HUES64 (cell line): ENCODE measurements around the gene ATP1A2.
A peak's percentile ranks its signal among the peaks of the same experiment; 100 is the strongest.

Experiments
- H3K27ac ChIP-seq: 2 replicates; pipeline ENCODE4 v1.7.0; 2013; ENCODE audit warnings: low read depth, low read length, inconsistent platforms
- H3K27me3 ChIP-seq: 2 replicates; pipeline ENCODE4 v1.6.1; 2013; ENCODE audit warnings: mild to moderate bottlenecking, low read length; ENCODE audit not compliant: insufficient read depth
- H3K36me3 ChIP-seq: 2 replicates; pipeline ENCODE4 v1.6.1; 2013; ENCODE audit warnings: mild to moderate bottlenecking, low read length; ENCODE audit not compliant: insufficient read depth
- H3K4me1 ChIP-seq: 2 replicates; pipeline ENCODE4 v1.6.1; 2013; ENCODE audit warnings: mild to moderate bottlenecking, low read length, moderate library complexity; ENCODE audit not compliant: insufficient read depth
- H3K4me3 ChIP-seq: 2 replicates; pipeline ENCODE4 v1.5.1; 2013; ENCODE audit warnings: mild to moderate bottlenecking, low read length, moderate library complexity
- H3K9ac ChIP-seq: 2 replicates; pipeline ENCODE4 v1.6.1; 2013; ENCODE audit warnings: mild to moderate bottlenecking, low read depth, low read length
- H3K9me3 ChIP-seq: 2 replicates; pipeline ENCODE4 v1.6.1; 2013; ENCODE audit warnings: low read depth, low read length; ENCODE audit not compliant: insufficient read depth
- WGBS: fragments of 150-250, 120-280 bp; methylation state at CpG from one replicate; pipeline ENCODE4 v1.1.7; 2013; ENCODE audit warnings: missing lambda C conversion rate; 5-methylcytosine and 5-hydroxymethylcytosine counted together

ATP1A2 gene

GRCh38 chr1:160087118-160087662, 28.4 kb upstream of the ATP1A2 start:
- H3K9ac ChIP-seq: no peak overlapping the region
- WGBS: 92% methylated on average over 12 of the region's 12 CpGs
- 0 out of 2 replicates have a peak, but pooled peaks cover 3% of the 10 kb centered on the region for H3K4me1 ChIP-seq
- no peak overlapping the region for H3K4me3 ChIP-seq
- H3K27ac ChIP-seq: no peak overlapping the region
- peaks cover 41% of the 10 kb centered on the region for H3K27me3 ChIP-seq
- no peaks in the 10 kb centered on the region for H3K9me3 ChIP-seq
- H3K36me3 ChIP-seq: peaks cover 7% of the 10 kb centered on the region

- Histone ChIP-seq H3K4me1 (0 out of 2 replicates have a peak, but pooled peaks cover 3% of the 10 kb centered on the region), H3K9me3 (no peaks in the 10 kb centered on the region), H3K4me3 (no peak overlapping the region), H3K36me3 (peaks cover 29% of the 10 kb centered on the region), H3K9ac (no peak overlapping the region), H3K27ac (no peak overlapping the region), H3K27me3 (peaks cover 14% of the 10 kb centered on the region)
- 90% methylated on average over 3 of the region's 3 CpGs for WGBS
Measured at GRCh38 chr1:160089883-160090282, 25.7 kb upstream of the ATP1A2 start.

GRCh38 chr1:160090760-160091159, 24.8 kb upstream of the ATP1A2 start:
- Histone ChIP-seq H3K4me1 (peaks cover 7% of the 10 kb centered on the region), H3K36me3 (peaks cover 31% of the 10 kb centered on the region), H3K27ac (no peak overlapping the region), H3K9me3 (no peaks in the 10 kb centered on the region), H3K9ac (no peak overlapping the region), H3K27me3 (peaks cover 8% of the 10 kb centered on the region; the same call in 1 of the 2 replicates), H3K4me3 (no peak overlapping the region)
- 92% methylated on average over 4 of the region's 4 CpGs for WGBS

- no peaks in the 10 kb centered on the region for H3K9me3 ChIP-seq
- H3K27ac ChIP-seq: no peak overlapping the region
- WGBS: 92% methylated on average over 5 of the region's 5 CpGs
- peaks cover 31% of the 10 kb centered on the region for H3K36me3 ChIP-seq
- H3K9ac ChIP-seq: no peak overlapping the region
- H3K4me3 ChIP-seq: no peak overlapping the region
- H3K27me3 ChIP-seq: no peaks in the 10 kb centered on the region
- H3K4me1 ChIP-seq: peaks cover 14% of the 10 kb centered on the region
Measured at GRCh38 chr1:160091666-160092223, 23.8 kb upstream of the ATP1A2 start.

GRCh38 chr1:160092366-160093068, 23.0 kb upstream of the ATP1A2 start:
- Histone ChIP-seq H3K9me3 (no peaks in the 10 kb centered on the region), H3K4me3 (no peak overlapping the region), H3K27me3 (no peaks in the 10 kb centered on the region), H3K27ac (no peak overlapping the region), H3K4me1 (peaks cover 22% of the 10 kb centered on the region), H3K36me3 (peaks cover 31% of the 10 kb centered on the region), H3K9ac (no peak overlapping the region)
- WGBS: 94% methylated on average over 32 of the region's 32 CpGs

- H3K9ac ChIP-seq: no peak overlapping the region
- no peaks in the 10 kb centered on the region for H3K27me3 ChIP-seq
- no peak overlapping the region for H3K4me3 ChIP-seq
- peaks cover 26% of the 10 kb centered on the region for H3K4me1 ChIP-seq
- H3K36me3 ChIP-seq: peaks cover 31% of the 10 kb centered on the region
- H3K9me3 ChIP-seq: no peaks in the 10 kb centered on the region
- WGBS: 91% methylated on average over 9 of the region's 9 CpGs
- H3K27ac ChIP-seq: no peak overlapping the region
Measured at GRCh38 chr1:160093069-160093395, 22.5 kb upstream of the ATP1A2 start.

GRCh38 chr1:160093624-160094290, 21.8 kb upstream of the ATP1A2 start:
- H3K4me3 ChIP-seq: no peak overlapping the region
- H3K36me3 ChIP-seq: peaks cover 31% of the 10 kb centered on the region
- H3K4me1 ChIP-seq: peaks cover 26% of the 10 kb centered on the region
- no peak overlapping the region for H3K9ac ChIP-seq
- H3K27me3 ChIP-seq: no peaks in the 10 kb centered on the region
- no peak overlapping the region for H3K27ac ChIP-seq
- no peaks in the 10 kb centered on the region for H3K9me3 ChIP-seq
- WGBS: 95% methylated on average over 21 of the region's 21 CpGs

GRCh38 chr1:160094291-160094625, 21.3 kb upstream of the ATP1A2 start:
- Histone ChIP-seq H3K9me3 (no peaks in the 10 kb centered on the region), H3K27ac (no peak overlapping the region), H3K4me3 (no peak overlapping the region), H3K27me3 (peaks cover under 1% of the 10 kb centered on the region; the same call in 1 of the 2 replicates), H3K4me1 (peaks cover 28% of the 10 kb centered on the region), H3K36me3 (peaks cover 31% of the 10 kb centered on the region), H3K9ac (no peak overlapping the region)
- WGBS: 95% methylated on average over 4 of the region's 4 CpGs

GRCh38 chr1:160094806-160095205, 20.8 kb upstream of the ATP1A2 start:
- Histone ChIP-seq H3K4me3 (no peak overlapping the region), H3K27ac (no peak overlapping the region), H3K9me3 (no peaks in the 10 kb centered on the region), H3K4me1 (peaks cover 31% of the 10 kb centered on the region), H3K36me3 (peaks cover 31% of the 10 kb centered on the region), H3K27me3 (peaks cover 6% of the 10 kb centered on the region; the same call in 1 of the 2 replicates), H3K9ac (no peak overlapping the region)
- 96% methylated on average over 14 of the region's 14 CpGs for WGBS

- H3K27me3 ChIP-seq: peaks cover 10% of the 10 kb centered on the region; the same call in 1 of the 2 replicates
- 61% methylated on average over 4 of the region's 4 CpGs for WGBS
- peaks cover 31% of the 10 kb centered on the region for H3K36me3 ChIP-seq
- peak overlapping the region; percentile 25; the same call in 1 of the 2 replicates for H3K4me3 ChIP-seq
- H3K4me1 ChIP-seq: peaks cover 31% of the 10 kb centered on the region
- H3K27ac ChIP-seq: peak overlapping the region; percentile 77; the same call in 1 of the 2 replicates
- H3K9me3 ChIP-seq: no peaks in the 10 kb centered on the region
- peak overlapping the region; percentile 48; the same call in 1 of the 2 replicates for H3K9ac ChIP-seq
Measured at GRCh38 chr1:160095382-160096105, 20.0 kb upstream of the ATP1A2 start.
